RPMI7951 (cell line): ENCODE results near the gene ADGRL1. TPM values are rescaled to one million over a fixed set of nuclear protein-coding genes. Genes with fewer than 3 reads are reported as not detected.
"Not testable (repeated sequence)": the region's sequence is repeated elsewhere in the genome, so short reads cannot be mapped to it uniquely, and the experiment has no call there.

Experiments
- DNase-seq: peaks from one replicate; pipeline ENCODE4 v3.0.0-alpha.2; 2012; ENCODE audit warnings: low read depth
- total RNA-seq: library from RNA; depleted of rRNA; stranded (reverse); fragments of >200 nt; shearing (Covaris generic); gene quantifications from 2 replicates; pipeline ENCODE4 v1.2.3, GENCODE V29; 2014

ADGRL1 gene
- total RNA-seq, 1 experiment from 2014 or later: 1.4 TPM

- no peak for DNase-seq
Observed at GRCh38 chr19:14189415-14189814, 16.6 kb downstream of the ADGRL1 start.

DNA sequence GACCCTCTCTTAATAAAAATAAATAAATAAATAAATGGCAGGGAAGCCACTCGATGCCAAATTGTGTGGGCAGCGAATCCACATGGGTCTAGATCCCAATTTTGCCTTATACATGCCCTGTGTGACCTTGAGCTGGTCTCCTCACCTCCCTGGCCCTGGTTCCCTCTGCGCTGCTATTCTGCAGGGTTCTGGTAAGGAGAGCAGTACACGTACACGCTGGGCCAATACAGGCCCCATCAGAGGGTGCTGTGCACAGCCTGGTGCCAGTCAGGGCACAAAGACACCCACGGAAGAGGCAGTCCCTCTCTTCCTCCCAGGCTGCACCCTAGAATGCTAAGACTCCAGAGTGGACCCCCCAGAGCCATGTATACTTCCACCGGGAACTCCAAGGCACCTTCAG, 17.9 kb downstream of the ADGRL1 start:
- not testable (repeated sequence) for DNase-seq

GRCh38 chr19:14187561-14187960, 18.4 kb downstream of the ADGRL1 start:
- DNase-seq: no peak

DNA sequence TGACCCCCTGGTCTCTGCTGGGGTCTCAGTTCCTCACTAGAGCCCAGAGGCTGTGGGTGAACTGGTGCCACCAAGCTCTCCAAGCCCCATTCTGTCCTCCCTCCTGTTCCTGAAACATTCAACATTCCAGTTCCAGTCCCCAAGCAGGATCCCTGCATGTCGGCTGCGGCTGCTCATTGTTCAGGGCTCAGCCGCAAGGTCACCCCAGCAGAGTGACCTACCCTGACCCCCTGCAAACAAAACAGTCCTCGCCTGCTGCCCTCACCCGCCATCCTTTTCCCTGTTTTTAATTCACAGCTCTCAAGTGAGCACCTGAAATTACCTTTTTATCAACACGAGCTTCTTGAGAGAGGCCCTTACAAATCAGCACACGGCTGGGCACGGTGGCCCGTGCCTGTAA, 19.3 kb downstream of the ADGRL1 start:
- not testable (repeated sequence) for DNase-seq

- not testable (repeated sequence) for DNase-seq
Observed at GRCh38 chr19:14185691-14186090, 20.3 kb downstream of the ADGRL1 start.

DNA sequence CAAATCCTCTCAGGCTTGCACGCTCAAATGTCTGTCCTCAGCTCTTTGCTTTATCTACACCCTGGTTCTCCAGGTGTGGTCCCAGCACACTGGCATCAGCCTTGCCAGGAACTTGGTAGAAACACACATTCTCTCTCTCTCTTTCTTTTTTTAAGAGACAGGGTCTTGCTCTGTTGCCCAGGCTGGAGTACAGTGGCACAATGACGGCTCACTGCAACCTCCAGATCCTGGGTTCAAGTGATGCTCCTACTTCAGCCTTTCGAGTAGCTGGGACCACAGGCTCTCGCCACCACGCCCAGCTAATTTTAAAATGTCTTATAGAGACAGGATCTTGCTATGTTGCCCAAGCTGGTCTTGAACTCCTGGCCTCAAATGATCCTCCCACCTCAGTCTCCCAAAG, 20.8 kb downstream of the ADGRL1 start:
- DNase-seq: no peak

GRCh38 chr19:14183741-14184350, 22.1 kb downstream of the ADGRL1 start:
- no peak for DNase-seq

DNA sequence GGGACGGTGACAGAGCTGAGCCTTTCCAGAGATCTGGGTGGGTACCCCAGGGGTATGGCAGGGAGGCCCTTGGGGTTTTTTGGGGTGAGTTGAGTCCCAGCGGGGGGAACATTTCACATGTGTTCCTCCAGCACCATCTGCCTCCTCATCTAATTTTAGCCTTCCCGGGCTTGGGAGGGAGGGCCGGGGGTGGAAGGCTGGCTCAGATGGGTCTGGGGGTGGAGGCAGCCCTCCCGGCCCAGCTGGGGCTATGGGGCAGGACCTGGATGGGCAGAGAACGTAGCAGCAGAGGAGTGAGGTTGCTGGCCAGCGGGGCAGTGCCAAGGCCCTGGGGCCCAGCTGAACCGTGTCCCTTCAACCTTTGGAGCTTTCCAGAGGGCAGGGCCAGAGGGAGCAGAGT, 23.5 kb downstream of the ADGRL1 start:
- DNase-seq: no peak

DNA sequence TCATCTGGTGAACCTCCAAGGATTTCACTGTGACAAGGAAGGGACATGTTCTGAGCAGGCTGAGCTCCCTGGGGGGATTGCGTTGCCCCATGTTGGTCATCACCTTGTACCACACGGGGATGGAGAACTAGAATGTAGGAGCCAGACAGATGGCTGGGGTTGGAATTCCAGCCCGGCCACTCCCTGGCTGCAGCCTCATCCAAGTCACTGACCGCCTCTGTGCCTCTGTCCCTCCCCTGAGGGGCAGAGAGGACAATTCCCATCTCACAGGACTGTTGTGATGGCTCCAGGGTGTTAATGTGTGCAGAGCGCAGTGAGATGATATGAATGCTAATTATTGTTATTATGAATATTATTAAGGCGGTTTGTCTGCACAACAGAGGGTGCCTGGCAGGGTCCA, 24.1 kb downstream of the ADGRL1 start:
- no peak for DNase-seq

GRCh38 chr19:14181199-14181598, 24.8 kb downstream of the ADGRL1 start:
- DNase-seq: not testable (repeated sequence)

GRCh38 chr19:14177496-14178074, 28.4 kb downstream of the ADGRL1 start:
- no peak for DNase-seq

- DNase-seq: no peak
Observed at GRCh38 chr19:14175351-14175792, 30.6 kb downstream of the ADGRL1 start.

DNA sequence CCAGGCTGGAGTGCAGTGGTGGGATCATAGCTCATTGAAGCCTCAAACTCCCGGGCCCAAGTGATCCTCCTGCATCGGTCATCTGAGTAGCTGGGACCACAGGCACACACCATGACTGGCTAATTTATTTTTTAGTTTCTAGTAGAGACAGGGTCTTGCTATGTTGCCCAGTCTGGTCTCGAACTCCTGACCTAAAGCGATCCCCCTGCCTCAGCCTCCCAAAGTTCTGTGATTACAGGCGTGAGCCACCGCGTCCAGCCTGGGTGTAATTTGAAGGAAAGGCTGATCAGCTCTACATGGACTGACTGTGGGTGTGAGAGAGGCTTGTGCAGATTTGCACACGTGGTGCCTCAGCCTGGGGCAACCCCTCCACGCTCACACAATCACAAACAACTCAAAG, 31.1 kb downstream of the ADGRL1 start:
- no peak for DNase-seq

- no peak for DNase-seq
Observed at GRCh38 chr19:14168993-14169392, 37.0 kb downstream of the ADGRL1 start.

GRCh38 chr19:14168259-14168972, 37.6 kb downstream of the ADGRL1 start:
- DNase-seq: no peak

- no peak for DNase-seq
Observed at GRCh38 chr19:14167576-14168138, 38.3 kb downstream of the ADGRL1 start.

- DNase-seq: no peak
Observed at GRCh38 chr19:14166999-14167575, 38.9 kb downstream of the ADGRL1 start.

DNA sequence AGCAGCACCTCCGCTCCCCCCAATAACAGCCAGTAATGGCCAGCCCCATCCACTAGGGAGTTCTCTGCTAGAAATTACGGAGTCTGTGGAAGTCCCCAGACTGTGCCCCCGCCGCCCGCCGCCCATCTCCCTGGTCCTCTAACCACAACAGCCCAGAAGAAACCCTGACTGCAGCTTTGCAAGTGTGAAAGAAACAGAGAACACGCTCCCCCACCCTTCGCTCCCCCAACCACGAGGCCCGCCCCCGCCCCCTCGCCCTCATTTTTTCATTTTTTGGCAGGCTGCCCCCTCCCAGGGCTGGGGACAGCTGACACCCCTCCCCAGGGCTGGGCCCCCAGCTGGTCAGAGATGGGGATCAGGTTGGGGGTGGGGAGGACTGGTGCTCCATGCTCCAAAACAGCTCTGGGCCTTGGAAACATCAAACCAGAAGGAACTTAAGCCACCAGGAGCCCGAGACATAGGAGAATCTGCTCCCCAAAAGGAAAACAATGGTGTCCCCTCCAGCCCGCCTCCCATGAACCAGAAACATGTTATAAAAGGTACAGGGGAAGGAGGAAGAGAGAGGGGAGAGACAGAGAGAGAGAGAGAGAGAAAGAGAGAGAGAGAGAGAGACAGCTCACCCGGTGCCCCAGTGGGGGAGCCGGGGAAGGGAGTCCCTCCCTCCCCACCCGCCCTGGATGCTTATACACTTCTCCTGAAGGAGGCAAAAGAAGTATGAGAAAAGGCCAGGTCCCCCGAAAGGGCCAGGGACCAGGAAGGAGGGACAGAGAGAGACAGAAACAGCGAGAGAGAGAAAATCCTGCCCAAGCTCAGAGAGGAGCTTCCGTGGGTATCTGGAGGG, 39.8 kb downstream of the ADGRL1 start:
- DNase-seq: no peak

GRCh38 chr19:14164724-14165493, 41.1 kb downstream of the ADGRL1 start:
- DNase-seq: no peak

GRCh38 chr19:14164082-14164481, 41.9 kb downstream of the ADGRL1 start:
- no peak for DNase-seq

GRCh38 chr19:14162871-14163297, 43.1 kb downstream of the ADGRL1 start:
- no peak for DNase-seq
